GM19452 (cell line): ENCODE results near the gene PELO.

Source experiments
- ATAC-seq: cut with Tn5 transposase; IDR thresholded peaks from one replicate; pipeline ENCODE4 v1.9.1; 2021; ENCODE audit not compliant: unreplicated experiment

PELO gene

DNA sequence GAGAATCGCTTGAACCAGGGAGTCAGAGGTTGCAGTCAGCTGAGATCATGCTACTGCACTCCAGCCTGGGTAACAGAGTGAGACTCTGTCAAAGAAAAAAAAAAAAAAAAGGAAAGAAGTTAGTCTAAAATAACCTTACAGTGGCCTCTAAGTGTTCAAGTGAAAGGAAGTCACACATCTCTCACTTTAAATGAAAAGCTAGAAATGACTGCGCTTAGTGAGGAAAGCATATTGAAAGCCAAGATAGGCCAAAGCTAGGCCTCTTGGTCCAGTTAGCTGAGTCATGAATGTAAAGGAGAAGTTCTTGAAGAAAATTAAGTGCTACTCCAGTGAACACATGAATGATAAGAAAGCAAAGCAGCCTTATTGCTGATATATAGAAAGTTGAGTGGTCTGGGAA, 38.1 kb downstream of the PELO start:
- ATAC-seq, result peak; percentile 97

DNA sequence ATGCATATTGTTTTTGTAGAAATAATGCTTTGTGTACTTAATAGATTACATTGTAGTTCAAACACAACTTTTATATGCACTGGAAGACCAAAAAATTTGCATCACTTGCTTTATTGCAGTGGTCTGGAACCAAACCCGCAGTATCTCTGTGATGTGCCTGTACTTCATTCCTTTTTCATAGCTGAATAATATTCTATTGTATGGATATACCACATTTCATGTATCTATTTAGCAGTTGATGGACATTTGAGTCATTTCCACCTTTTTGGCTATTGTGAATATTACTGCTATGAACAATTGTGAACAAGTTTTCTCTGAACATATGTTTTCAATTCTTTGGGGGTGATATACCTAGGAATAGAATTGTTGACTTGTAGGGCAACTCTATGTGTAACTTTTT, 40.1 kb downstream of the PELO start:
- no peak for ATAC-seq

DNA sequence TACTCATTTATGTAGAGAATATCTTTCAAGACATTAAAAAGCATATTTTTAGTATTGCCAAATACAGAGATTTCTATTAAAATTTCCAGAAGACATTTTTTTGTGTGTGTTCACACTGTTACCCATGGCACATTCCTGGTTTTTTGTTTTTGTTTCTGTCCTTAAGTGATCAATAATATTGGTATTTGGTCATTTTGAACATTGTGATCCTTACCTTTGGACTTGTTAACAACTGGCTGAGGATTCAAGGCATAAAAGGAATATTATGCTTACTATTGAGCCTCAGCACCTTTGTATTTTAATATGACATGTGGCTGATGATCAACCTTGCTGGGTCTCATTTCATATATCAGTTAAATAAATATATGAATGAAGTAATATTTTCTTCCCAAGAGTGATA, 41.9 kb downstream of the PELO start:
- ATAC-seq, result no peak

DNA sequence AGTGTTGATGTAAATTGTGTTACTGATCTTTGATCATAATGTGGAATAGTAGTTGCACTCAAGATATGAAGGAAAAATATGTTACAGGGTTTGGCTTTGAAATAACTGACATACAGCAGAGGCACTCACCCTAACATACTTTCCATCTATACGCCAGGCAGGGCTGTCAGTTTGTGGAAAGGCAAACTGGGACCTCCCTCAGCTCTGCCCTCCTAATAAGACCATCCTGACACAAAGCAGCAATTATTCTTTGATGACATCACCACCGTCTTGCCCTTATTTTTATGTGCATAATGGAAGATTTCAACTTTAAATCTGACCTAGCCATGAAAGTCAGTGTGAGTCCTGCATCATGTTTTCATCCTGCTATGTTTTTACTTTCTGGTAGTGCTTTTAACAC, 42.9 kb downstream of the PELO start:
- no peak for ATAC-seq

DNA sequence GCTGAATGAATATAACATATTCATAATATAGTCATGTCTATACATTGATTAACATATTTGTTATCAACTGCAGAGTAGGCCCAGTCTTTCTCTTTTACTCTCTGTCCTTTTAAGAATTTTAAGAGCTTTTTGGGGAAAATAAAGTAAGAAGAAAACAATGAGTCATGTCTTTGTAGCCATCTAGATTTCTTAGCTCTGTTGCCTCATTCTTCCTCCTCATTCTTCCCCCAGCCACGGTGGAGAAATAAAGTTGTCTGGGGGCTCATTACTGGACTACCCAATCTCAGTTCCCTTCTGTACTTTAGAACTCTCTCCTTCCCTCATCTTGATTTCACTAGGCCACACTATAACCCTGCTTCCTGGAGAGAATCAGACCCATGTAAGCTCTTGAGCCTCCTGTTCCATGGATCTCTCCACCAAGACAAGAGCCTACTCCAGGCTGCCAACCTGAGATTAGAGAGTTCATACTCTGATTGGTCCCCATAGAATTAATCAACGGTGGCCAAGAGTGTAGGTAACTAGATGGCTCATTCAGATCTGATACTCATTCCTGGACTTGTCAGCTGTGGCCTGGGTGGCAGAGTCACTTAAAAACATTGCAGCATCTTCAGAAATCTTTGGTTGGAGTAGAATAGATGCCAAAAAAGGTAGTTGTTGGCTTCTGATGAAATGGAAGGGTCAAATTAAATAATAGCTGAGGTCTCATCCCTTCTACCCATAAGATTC, 44.2 kb downstream of the PELO start:
- no peak for ATAC-seq

DNA sequence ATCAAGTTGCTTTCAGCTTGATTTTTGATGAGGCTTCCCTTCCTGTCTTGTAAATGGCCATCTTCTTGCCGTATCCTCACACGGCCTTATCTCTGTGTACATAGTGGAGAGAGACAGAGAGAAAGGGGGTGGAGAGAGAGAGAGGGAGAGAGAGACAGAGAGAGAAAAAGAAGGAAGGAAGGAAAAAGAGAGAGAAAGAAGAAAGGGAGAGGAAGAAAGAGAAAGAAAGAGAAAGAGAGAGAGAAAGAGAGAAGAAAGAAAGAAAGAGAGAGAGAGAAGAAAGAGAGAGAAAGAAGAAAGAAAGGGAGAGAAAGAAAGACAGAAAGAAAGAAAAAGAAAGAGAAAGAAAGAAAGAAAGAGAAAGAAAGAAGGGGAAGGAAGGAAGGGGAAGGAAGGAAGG, 46.6 kb downstream of the PELO start:
- no peak for ATAC-seq

DNA sequence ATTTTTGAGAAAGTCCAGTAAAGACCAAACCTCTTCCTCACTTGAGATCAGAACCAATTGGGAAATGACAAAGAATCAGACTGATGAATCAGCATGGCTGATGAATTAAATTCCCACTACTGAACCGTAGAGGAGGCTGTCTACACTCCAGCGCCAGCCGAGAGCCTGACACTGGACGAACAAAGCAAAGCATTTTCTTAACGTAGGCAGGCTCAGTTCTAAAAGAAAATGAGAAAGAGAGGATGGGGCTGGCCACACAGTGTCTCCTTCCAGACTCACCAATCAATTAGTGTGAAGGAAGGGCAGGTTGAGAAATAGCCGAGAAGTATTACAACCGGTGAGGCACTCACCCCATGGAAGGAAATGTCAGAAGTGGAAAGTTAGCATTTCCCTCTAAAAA, 49.4 kb downstream of the PELO start:
- ATAC-seq, result no peak
